Brain pericyte (primary cell): ENCODE results near the gene ZNF48.
A peak's percentile ranks its signal among the peaks of the same experiment; 100 is the strongest.

Experiments
- DNase-seq: peaks from one replicate; pipeline ENCODE4 v3.0.0-alpha.2; 2012; ENCODE audit warnings: low read depth, low spot score

The ZNF48 gene

GRCh38 chr16:30358990-30359870, 36.0 kb upstream of the ZNF48 start:
- no peak for DNase-seq

GRCh38 chr16:30359871-30360170, 35.4 kb upstream of the ZNF48 start:
- no peak for DNase-seq

GRCh38 chr16:30361180-30361579, 34.0 kb upstream of the ZNF48 start:
- no peak for DNase-seq

- DNase-seq = no peak
These were observed 30.0 kb upstream of the ZNF48 start for GRCh38 chr16:30365200-30365599.

GRCh38 chr16:30366511-30366910, 28.7 kb upstream of the ZNF48 start:
- DNase-seq = no peak

- DNase-seq = no peak
These were observed 27.7 kb upstream of the ZNF48 start for GRCh38 chr16:30367349-30368009.

- no peak for DNase-seq
These were observed 27.0 kb upstream of the ZNF48 start for GRCh38 chr16:30368122-30368791.

GRCh38 chr16:30368792-30369090, 26.5 kb upstream of the ZNF48 start:
- DNase-seq = no peak

GRCh38 chr16:30369091-30369937, 25.9 kb upstream of the ZNF48 start:
- no peak for DNase-seq

- no peak for DNase-seq
These were observed 25.2 kb upstream of the ZNF48 start for GRCh38 chr16:30369938-30370455.

- peak; percentile 100 for DNase-seq
These were observed 24.6 kb upstream of the ZNF48 start, which contains the start of gene TBC1D10B for GRCh38 chr16:30370456-30371247. Gene TBC1D10B (minus strand): TSS chr16:30370494. CDS start chr16:30370183, 311 bp downstream.

GRCh38 chr16:30371248-30371816, 23.9 kb upstream of the ZNF48 start:
- DNase-seq = no peak

- no peak for DNase-seq
These were observed 23.0 kb upstream of the ZNF48 start for GRCh38 chr16:30372038-30372712.

GRCh38 chr16:30372725-30373124, 22.5 kb upstream of the ZNF48 start:
- no peak for DNase-seq

GRCh38 chr16:30374538-30374937, 20.7 kb upstream of the ZNF48 start, which contains the start of gene MYL11:
Gene MYL11 (plus strand): TSS chr16:30374802. CDS start chr16:30374858, 56 bp downstream.
- no peak for DNase-seq

GRCh38 chr16:30375864-30376263, 19.4 kb upstream of the ZNF48 start:
- DNase-seq = no peak

- DNase-seq = no peak
These were observed 18.7 kb upstream of the ZNF48 start for GRCh38 chr16:30376461-30376902.

GRCh38 chr16:30377050-30377811, 18.0 kb upstream of the ZNF48 start:
- no peak for DNase-seq

GRCh38 chr16:30377812-30378235, 17.4 kb upstream of the ZNF48 start:
- DNase-seq = no peak
